Endothelial cell of umbilical vein (primary cell): ENCODE data around the gene CFAP65. TPM values are rescaled to one million over a fixed set of nuclear protein-coding genes. Genes with fewer than 3 reads are reported as not detected.
A peak's percentile ranks its signal among the peaks of the same experiment; 100 is the strongest.

ENCODE experiments used
- BruUV-seq: library from RNA; stranded (reverse); fragments of 400-500 nt; replicated peaks from 2 replicates; lab custom pipeline; 2021; lab: Mats Ljungman, UMichigan
- CTCF ChIA-PET: fragments of 300-600, 350-600 bp; sonication (Branson Sonifier 250); formaldehyde crosslinking; loops from one replicate; lab custom pipeline; 2021; ENCODE audit warnings: antibody characterized with exemption, inconsistent platforms; lab: Charles Lee
- POLR2A ChIA-PET: fragments of 300-600, 350-600 bp; sonication (Branson Sonifier 250); formaldehyde crosslinking; loops from one replicate; lab custom pipeline; 2021; ENCODE audit warnings: antibody characterized with exemption, inconsistent platforms; lab: Charles Lee
- DNase-seq: peaks from one replicate; pipeline ENCODE4 v3.0.0-alpha.2; 2011; ENCODE audit warnings: low read depth, low spot score
- FAIRE-seq: peaks from 2 replicates; lab custom pipeline; 2011; peaks lifted over from hg19 to GRCh38; lab: Jason Lieb, UNC
- H2AFZ ChIP-seq: 2 replicates; pipeline ENCODE4 v1.6.0; 2012; ENCODE audit warnings: low read depth, low read length, control low read depth, inconsistent platforms
- H3K27ac ChIP-seq: 2 replicates; pipeline ENCODE4 v1.5.1; 2011; ENCODE audit warnings: low read depth, mild to moderate bottlenecking, control low read depth, low read length, moderate library complexity; ENCODE audit not compliant: insufficient read depth
- H3K27me3 ChIP-seq, 2 experiments: 2 replicates each; pipeline versions ENCODE4 v1.6.0 to v1.6.1; 2011; ENCODE audit warnings: low read length in 2 of 2, mixed read lengths in 1 of 2; ENCODE audit not compliant: control insufficient read depth in 2 of 2, insufficient read depth in 2 of 2
- H3K36me3 ChIP-seq, 2 experiments: 2 replicates in 1 of 2; 3 replicates in 1 of 2; pipeline ENCODE4 v1.5.1; 2011; ENCODE audit warnings: low read length in 2 of 2, mild to moderate bottlenecking in 1 of 2, moderate library complexity in 1 of 2; ENCODE audit not compliant: control insufficient read depth in 2 of 2, insufficient read depth in 2 of 2; ENCODE audit errors: extremely low read depth in 1 of 2
- H3K4me1 ChIP-seq: 3 replicates; pipeline ENCODE4 v1.5.1; 2011; ENCODE audit warnings: mild to moderate bottlenecking, low read length; ENCODE audit not compliant: control insufficient read depth, insufficient read depth; ENCODE audit errors: extremely low read depth
- H3K4me2 ChIP-seq: 2 replicates; pipeline ENCODE4 v1.6.1; 2011; ENCODE audit warnings: low read length, control low read depth, mixed read lengths; ENCODE audit not compliant: insufficient read depth
- H3K4me3 ChIP-seq, 3 experiments: fragments of 200-600 bp in 1 of 3; sonication (generic), shearing (Covaris generic) in 1 of 3; replicated peaks in 1 of 3; 2 replicates each; pipeline ENCODE4 v1.5.1; 2011 to 2016; ENCODE audit warnings: control low read depth in 3 of 3, low read length in 3 of 3, mild to moderate bottlenecking in 2 of 3, inconsistent platforms in 1 of 3, low read depth in 1 of 3, moderate library complexity in 1 of 3; ENCODE audit not compliant: insufficient read depth in 1 of 3
- H3K79me2 ChIP-seq: 2 replicates; pipeline ENCODE4 v1.6.0; 2012; ENCODE audit warnings: low read length, inconsistent platforms; ENCODE audit not compliant: control insufficient read depth, insufficient read depth
- H3K9ac ChIP-seq: replicated peaks from 2 replicates; pipeline ENCODE3; 2011; ENCODE audit warnings: low read length, control low read depth; ENCODE audit not compliant: insufficient read depth; ENCODE audit errors: extremely low read depth
- H3K9me1 ChIP-seq: replicated peaks from 3 replicates; pipeline ENCODE4 v1.6.0; 2011; ENCODE audit warnings: mild to moderate bottlenecking, low read length; ENCODE audit not compliant: control insufficient read depth, insufficient read depth; ENCODE audit errors: extremely low read depth
- H3K9me3 ChIP-seq: replicated peaks from 2 replicates; pipeline ENCODE4 v1.5.1; 2012; ENCODE audit warnings: low read length, inconsistent platforms; ENCODE audit not compliant: control insufficient read depth, insufficient read depth
- H4K20me1 ChIP-seq: replicated peaks from 2 replicates; pipeline ENCODE3; 2011; ENCODE audit warnings: mild to moderate bottlenecking, low read length; ENCODE audit not compliant: control insufficient read depth, insufficient read depth; ENCODE audit errors: extremely low read depth
- EZH2 ChIP-seq: IDR thresholded peaks from 2 replicates; pipeline ENCODE4 v1.6.1; 2012; ENCODE audit warnings: borderline replicate concordance, low read depth, mild to moderate bottlenecking, moderate library complexity, low read length, inconsistent platforms; ENCODE audit not compliant: severe bottlenecking
- FOS ChIP-seq: IDR thresholded peaks from 2 replicates; pipeline ENCODE4 v1.6.1; 2011; ENCODE audit warnings: mild to moderate bottlenecking, low read length, moderate library complexity, borderline replicate concordance; ENCODE audit not compliant: insufficient read depth
- GATA2 ChIP-seq: IDR thresholded peaks from 2 replicates; pipeline ENCODE4 v1.7.0; 2011; ENCODE audit warnings: low read depth, mild to moderate bottlenecking, moderate library complexity, mixed read lengths, low read length; ENCODE audit not compliant: insufficient read length, insufficient read depth
- JUN ChIP-seq: IDR thresholded peaks from 2 replicates; pipeline ENCODE4 v1.6.1; 2011; ENCODE audit warnings: borderline replicate concordance, low read depth; ENCODE audit not compliant: insufficient read length, insufficient read depth
- MAX ChIP-seq: IDR thresholded peaks from 2 replicates; pipeline ENCODE4 v1.6.1; 2011; ENCODE audit not compliant: insufficient read depth, insufficient read length
- MYC ChIP-seq: IDR thresholded peaks from one replicate; pipeline ENCODE4 v1.6.1; 2011; ENCODE audit warnings: mild to moderate bottlenecking, low read depth, low read length
- POLR2A ChIP-seq: IDR thresholded peaks from 2 replicates; pipeline ENCODE4 v1.6.1; 2012; ENCODE audit warnings: low read depth, mild to moderate bottlenecking, control low read depth, low read length
- POLR2AphosphoS5 ChIP-seq: IDR thresholded peaks from 2 replicates; pipeline ENCODE4 v1.6.1; 2012; ENCODE audit warnings: low read depth, mild to moderate bottlenecking, control low read depth, low read length, moderate library complexity; ENCODE audit not compliant: insufficient read depth
- dilution Hi-C: fragments of 300-500 bp; cut with MboI; formaldehyde crosslinking; loops from one replicate; pipeline ENCODE4 v1.15.0; 2019; ENCODE audit warnings: low sequenced_read_pairs; ENCODE audit not compliant: extremely low pct_ligation_motif_present
- intact Hi-C: fragments of 100-400 bp; cut with micrococcal nuclease; formaldehyde crosslinking; loops from one replicate; pipeline ENCODE4 v1.10.0; 2022
- polyA plus RNA-seq, 4 experiments: library from polyadenylated mRNA; depleted of rRNA in 3 of 4; stranded (reverse) in 3 of 4; unstranded in 1 of 4; fragments of >200 nt; gene quantifications; 2 replicates each; pipeline versions ENCODE4 v1.2.1 to v1.2.3, GENCODE V29; 2011 to 2012; ENCODE audit warnings: missing spikeins in 1 of 4
- total RNA-seq: library from RNA; stranded (reverse); gene quantifications from 2 replicates; pipeline ENCODE4 v1.2.3, GENCODE V29; 2021
- TF ChIP-seq, protein P1 (sequence below), 2 donors: IDR thresholded peaks; 1 replicate in 1 of 2; 2 replicates in 1 of 2; pipeline ENCODE4 v1.5.1; 2011; ENCODE audit warnings: low read length in 2 of 2, mild to moderate bottlenecking in 2 of 2, moderate library complexity in 2 of 2, control low read depth in 1 of 2, inconsistent platforms in 1 of 2, low read depth in 1 of 2; ENCODE audit not compliant: insufficient read depth in 1 of 2; ENCODE audit errors: extremely low read depth in 1 of 2

Gene CFAP65
- total and polyA plus RNA-seq, 2 donors (not counting 3 experiments of a cell fraction or from before 2014, with no cell fraction given), result 0.03 TPM; not detected in 1

GRCh38 chr2:219090436-219091299 is 49.4 kb upstream of the CFAP65 start:
- dilution Hi-C loops (no loop called here), intact Hi-C loops (no loop called here)
- no peaks in the 10 kb centered on the region for H3K4me1 ChIP-seq
- no peaks in the 10 kb centered on the region for H3K79me2 ChIP-seq
- FAIRE-seq (peak; percentile 55), DNase-seq (no peak)
- no peaks in the 10 kb centered on the region for H3K9me3 ChIP-seq
- no peaks in the 10 kb centered on the region for H3K9me1 ChIP-seq
- TF ChIP-seq FOS, result no peak
- TF ChIP-seq MAX, result no peak
- no peak for TF ChIP-seq MYC
- TF ChIP-seq, protein P1, sequence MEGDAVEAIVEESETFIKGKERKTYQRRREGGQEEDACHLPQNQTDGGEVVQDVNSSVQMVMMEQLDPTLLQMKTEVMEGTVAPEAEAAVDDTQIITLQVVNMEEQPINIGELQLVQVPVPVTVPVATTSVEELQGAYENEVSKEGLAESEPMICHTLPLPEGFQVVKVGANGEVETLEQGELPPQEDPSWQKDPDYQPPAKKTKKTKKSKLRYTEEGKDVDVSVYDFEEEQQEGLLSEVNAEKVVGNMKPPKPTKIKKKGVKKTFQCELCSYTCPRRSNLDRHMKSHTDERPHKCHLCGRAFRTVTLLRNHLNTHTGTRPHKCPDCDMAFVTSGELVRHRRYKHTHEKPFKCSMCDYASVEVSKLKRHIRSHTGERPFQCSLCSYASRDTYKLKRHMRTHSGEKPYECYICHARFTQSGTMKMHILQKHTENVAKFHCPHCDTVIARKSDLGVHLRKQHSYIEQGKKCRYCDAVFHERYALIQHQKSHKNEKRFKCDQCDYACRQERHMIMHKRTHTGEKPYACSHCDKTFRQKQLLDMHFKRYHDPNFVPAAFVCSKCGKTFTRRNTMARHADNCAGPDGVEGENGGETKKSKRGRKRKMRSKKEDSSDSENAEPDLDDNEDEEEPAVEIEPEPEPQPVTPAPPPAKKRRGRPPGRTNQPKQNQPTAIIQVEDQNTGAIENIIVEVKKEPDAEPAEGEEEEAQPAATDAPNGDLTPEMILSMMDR (IDR thresholded peaks at IDR 0.05; ENCODE audit: extremely low read depth in 1 of 2, insufficient read depth in 1 of 2, low read depth in 1 of 2, low read length in 2 of 2), result no peak
- TF ChIP-seq POLR2A, result no peak
- TF ChIP-seq JUN, result no peak
- no peak for TF ChIP-seq EZH2
- TF ChIP-seq POLR2AphosphoS5, result no peak
- no peak for TF ChIP-seq GATA2
- CTCF ChIA-PET, result interaction anchor here (0.6 to 6.3 kb wide), 9 partner anchors 8 to 111 kb away, joined by 3 to 71 read pairs (median 6); no protein-coding TSS in a partner anchor
- no peaks in the 10 kb centered on the region for H3K36me3 ChIP-seq
- no peaks in the 10 kb centered on the region for H4K20me1 ChIP-seq
- POLR2A ChIA-PET, result interaction anchor here (1.0 kb wide), 1 partner anchor 63 kb away, joined by 5 read pairs; no protein-coding TSS in a partner anchor
- no peak overlapping the region for H3K9ac ChIP-seq
- H3K4me2 ChIP-seq, result no peak overlapping the region
- H3K4me3 ChIP-seq, result no peak overlapping the region
- BruUV-seq, result no TSS peak
- H3K27me3 ChIP-seq, result no peaks in the 10 kb centered on the region
- no peak overlapping the region for H2AFZ ChIP-seq
- no peak overlapping the region for H3K27ac ChIP-seq
